ENCODE measurements around the gene VSTM2B.

GRCh38 chr19:29523568-29523967, 2.2 kb upstream of the VSTM2B start:
- TF ChIP-seq CTCF (IDR thresholded peaks at IDR 0.05) (no peak), POLR2A (IDR thresholded peaks at IDR 0.05) (no peak)

All from heart left ventricle (tissue), 13 donors.